NCI-H1417 treated with DMSO at 0.1 percent for 48 hours (cell line): Measurements from ENCODE around the gene CNTN4.
"Not testable (repeated sequence)": the region's sequence is repeated elsewhere in the genome, so short reads cannot be mapped to it uniquely, and the experiment has no call there.

Experiments
- DNase-seq: peaks from one replicate; lab custom pipeline; 2025; lab: John Stamatoyannopoulos, UW

The CNTN4 gene

GRCh38 chr3:2802429-2802828 is 703.8 kb downstream of the CNTN4 start:
- DNase-seq, result no peak

- no peak for DNase-seq
Observed at GRCh38 chr3:2807514-2807913, 708.8 kb downstream of the CNTN4 start.

- no peak for DNase-seq
Observed at GRCh38 chr3:2810723-2811122, 712.1 kb downstream of the CNTN4 start.

- no peak for DNase-seq
Observed at GRCh38 chr3:2819571-2819970, 720.9 kb downstream of the CNTN4 start.

GRCh38 chr3:2820982-2821381 is 722.3 kb downstream of the CNTN4 start:
- DNase-seq, result not testable (repeated sequence)

GRCh38 chr3:2822611-2823010 is 723.9 kb downstream of the CNTN4 start:
- DNase-seq, result no peak

- DNase-seq, result no peak
Observed at GRCh38 chr3:2823031-2823430, 724.4 kb downstream of the CNTN4 start.

DNA sequence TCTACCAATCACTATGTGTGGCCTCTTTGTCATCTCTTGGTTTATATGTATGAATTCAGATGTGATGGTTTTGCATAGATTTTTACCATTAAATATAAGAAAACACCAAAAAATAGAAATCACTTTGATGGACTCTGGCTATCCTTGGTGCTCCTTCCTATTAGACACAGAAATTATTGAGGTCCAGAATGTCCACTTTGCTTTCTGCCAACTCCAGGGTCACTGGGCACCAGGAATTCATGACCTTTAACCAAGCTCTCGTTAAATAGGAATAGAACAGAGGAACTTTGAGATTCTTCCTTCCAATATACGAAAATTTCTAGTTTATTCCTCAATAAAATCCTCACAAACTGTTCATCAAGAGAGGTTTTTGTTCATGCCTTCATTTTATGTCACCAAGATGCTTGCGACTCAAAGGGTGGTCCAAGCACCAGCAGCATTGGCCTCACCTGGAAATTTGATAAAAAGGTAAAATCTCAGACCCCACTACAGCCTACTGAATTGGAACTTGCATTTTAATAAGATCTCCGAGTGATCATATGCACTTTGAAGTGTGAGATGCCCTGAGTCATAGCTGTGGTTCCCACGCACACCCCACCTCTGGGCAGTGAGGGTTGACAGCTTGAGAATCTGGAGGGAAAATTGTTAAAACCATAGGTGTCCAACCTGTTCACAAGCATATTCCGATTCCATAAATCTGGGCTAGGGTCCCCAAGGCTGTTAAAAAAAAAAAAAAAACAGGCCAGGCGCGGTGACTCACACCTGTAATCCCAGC is 725.0 kb downstream of the CNTN4 start:
- no peak for DNase-seq

GRCh38 chr3:2826036-2826435 is 727.4 kb downstream of the CNTN4 start:
- no peak for DNase-seq

DNA sequence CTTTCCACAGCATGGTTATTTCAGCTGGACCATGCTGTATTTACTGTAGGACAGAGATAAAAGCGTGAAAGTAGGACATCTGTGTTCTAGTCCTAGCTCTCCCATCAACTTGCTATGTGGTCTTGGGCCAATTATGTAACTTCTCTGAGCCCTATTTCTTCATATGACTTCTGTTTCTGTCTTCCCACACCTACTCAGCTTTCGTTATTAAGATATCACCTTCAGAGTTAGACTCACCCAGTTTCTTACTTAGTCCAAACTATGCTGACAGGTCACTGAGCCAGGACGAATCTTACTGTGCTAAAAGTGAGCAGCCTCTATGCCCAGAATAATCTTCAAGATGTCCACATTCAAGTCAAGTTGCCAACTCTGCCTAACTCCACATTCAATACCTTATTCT is 727.8 kb downstream of the CNTN4 start:
- DNase-seq, result no peak

DNA sequence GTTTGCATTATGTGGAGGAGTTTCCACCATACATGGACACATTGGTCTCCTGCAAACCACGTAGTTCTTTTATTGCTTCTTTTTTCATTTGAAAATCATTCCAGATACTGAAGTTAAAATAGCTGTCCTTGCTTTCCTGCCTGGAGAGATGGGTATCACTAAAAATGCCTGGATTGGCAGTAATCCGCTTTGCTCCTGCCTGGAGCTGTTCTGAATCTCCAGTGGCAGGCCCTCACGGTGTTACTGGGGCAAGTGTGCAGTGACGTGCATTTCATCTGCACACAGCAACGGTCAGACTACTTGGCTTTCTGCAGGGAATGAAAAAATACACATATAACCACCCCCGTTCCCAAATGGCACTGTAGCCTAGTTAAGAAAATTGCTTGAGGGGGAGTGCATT is 738.6 kb downstream of the CNTN4 start:
- no peak for DNase-seq

DNA sequence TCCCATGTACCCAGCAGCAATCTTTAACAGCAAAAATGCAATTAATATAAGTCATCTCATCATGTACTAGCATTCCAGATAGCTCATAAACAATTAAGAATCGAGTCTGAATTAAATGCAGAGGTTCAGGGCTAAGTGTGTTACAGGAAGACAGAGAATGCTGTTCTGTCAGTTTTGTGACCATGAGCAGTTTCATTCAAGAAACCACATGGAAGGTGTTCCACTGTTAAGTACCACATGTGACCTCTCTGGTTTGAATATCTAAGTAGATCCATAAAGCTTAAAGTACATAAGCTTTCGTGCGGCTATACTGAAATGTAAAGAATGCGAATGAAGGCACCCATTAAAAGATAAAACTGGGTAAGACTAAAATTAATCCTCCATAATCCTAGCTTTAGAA is 739.2 kb downstream of the CNTN4 start:
- no peak for DNase-seq

DNA sequence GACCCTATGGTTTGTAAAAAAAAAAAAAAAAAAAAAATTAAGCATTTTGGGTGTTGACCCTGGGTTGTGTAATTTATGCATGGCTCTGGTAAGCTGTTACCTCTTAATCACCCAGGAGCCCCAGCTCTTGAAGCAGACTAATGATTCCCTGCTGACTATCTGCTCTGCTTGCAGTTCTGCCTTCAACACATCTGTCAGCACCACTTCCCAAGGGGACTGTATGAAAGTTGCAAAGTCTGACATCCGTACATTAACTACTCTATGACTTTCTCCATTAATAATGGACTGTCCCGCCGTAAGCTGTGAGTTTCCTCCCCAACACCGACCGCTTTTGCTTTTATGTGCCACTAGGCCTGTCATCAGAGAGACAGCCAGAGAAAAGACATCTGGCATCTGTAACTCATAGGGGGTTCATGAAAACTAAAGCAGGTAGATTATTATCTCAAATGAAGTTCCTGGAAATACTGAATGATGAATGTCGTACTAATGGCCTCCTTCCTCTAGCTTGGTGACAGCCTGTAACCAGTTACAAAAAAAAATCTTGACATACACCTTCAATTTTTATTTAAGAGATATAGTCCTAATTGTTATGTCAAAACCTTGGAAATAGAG is 740.0 kb downstream of the CNTN4 start:
- DNase-seq, result no peak

DNA sequence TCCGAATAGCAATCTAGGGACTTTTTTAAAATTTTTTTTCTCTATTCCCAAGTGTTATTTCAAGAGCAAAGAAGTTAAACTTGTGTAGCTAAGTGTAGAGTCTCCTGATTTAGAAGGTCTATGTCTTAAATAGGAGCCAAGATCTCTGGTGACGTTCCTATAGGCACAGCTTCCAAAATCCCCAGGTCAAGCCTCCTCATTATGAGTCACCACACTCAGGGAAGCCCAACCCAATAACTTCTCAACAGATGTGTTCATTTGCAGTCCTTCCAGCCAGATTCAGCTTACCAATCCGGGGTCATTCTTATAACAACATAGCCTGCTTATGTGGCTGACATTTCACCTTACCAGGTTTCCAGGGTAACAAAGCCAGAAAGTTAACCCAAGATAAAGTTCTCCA is 741.2 kb downstream of the CNTN4 start:
- DNase-seq, result no peak

DNA sequence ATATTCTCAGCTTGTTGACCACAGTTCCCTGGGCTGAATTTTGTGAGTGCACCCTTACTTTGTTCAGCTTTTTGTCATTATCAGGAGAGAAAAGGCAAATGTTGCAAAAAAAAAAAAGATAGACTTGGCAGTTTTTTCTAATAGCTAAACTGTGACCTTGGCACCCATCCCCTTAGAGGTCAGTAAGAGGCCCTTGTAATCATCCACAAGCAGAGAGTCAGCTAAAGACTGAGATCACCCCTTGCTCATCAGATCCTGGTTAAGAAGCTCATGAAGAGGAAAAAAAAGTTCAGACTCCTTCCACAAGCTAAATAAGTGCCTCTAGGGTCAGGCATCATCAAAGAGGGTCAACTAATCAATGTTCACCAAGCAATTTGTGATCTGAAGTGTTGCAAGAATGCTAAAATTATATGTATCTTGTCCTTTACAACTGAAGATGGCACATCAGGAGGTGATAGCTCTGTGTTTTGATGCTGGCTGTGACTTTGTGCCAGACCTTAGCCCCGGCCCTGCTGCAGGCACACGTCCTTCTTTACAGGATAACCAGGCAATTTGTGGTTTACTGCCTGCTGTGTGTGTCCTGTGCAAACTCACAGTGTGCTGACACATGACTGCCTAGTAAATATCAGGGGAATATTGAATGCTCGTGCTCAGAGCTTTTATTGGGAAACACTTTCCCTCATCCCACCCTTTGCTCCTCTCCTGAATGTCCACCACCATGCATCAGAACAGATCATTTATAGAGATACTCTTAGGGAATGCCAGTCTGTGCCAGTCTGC is 748.6 kb downstream of the CNTN4 start:
- DNase-seq, result no peak

- DNase-seq, result no peak
Observed at GRCh38 chr3:2849092-2849491, 750.4 kb downstream of the CNTN4 start.

- DNase-seq, result no peak
Observed at GRCh38 chr3:2850701-2851100, 752.0 kb downstream of the CNTN4 start.

- DNase-seq, result no peak
Observed at GRCh38 chr3:2851361-2851760, 752.7 kb downstream of the CNTN4 start.

DNA sequence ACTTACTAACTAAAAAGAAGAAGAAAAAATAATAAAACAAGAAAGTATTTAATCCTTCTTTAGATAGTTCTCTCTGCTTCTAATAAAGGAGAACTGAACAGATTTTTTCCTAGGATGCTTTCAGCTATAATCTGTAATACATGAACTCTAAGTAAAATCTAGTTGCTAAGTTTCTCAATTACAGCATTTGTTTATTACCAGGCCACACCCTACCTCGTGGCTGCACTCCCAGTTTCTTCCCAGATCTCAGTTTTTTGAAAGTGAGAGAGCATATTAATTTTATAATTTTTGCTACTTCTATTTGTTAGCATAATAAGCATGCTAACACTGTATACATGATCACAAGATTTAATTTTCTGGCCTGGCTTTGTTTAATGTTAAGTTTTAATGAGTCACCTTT is 753.2 kb downstream of the CNTN4 start:
- no peak for DNase-seq

- no peak for DNase-seq
Observed at GRCh38 chr3:2853651-2854050, 755.0 kb downstream of the CNTN4 start.

DNA sequence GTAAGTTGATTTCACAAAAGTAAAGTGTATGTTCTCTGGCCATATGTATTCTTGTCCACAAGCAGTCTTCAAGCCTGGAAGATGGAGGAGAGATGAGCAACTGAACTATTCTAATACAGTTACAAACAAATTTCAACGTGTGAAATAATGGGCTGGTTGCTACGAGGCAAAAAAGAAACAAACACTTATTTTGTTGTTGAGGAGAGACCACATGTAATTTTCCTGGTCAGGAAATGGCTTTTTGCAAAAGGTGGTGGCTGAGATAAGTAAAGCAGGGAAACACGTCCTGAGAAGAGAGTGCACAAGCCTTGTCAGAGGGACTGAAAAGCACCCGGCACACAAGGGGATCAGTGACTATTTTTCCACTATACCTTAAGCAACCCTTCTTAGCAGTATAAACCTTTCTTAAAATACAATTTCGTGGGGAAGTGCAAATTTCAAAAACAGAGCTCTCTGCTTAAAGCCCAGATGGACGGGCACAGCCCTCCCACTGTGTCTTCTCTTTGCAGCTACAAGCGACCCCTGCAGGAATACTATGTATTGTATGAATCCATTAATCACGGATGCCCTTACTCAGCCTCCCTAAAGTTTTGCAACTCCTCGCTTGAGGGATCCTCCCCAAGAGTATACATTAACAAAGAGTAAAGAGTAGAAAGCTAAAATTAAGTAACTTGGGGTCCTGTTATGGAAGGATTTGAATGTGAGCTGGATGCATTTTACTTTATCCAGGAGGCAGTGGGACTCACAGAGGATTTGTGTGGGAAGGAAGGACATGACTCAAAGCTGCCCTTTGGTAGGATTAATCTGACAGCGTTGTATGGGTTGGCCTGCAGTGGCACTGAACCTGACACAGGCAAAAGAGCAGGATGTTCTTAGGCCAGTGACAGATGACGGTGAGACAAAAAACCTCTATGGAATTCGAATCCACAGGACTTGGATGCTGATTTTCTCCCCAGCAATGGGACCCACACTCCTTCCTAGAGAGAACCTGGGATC is 757.8 kb downstream of the CNTN4 start:
- DNase-seq, result no peak

DNA sequence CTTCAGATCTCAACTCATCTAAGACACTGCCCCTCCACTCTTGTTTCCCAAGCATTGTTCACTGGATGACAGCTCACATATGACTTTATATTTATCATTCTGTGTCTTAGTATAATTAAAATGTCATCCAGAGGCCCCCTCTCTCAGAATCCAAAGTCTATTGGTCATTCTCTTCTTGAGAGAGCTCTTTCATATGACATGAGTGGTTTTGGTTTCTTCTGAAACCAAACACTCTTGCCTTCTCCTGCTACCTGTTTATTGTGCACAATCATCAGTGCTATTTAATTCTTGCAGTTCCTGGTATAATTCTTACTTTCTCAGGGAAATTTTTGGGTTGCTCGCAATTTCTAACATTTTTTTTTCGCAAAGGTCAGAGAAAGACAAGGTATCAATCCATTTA is 762.0 kb downstream of the CNTN4 start:
- no peak for DNase-seq
